Activated CD4-positive, alpha-beta T cell treated with anti-CD3 and anti-CD28 coated beads, Interleukin-2, Interleukin-6, amounts not matched to agents 100 ng/mL and 50 ng/mL, durations not matched to agents 16 hours and 8 hours (primary cell): Measurements from ENCODE around the gene NLRP11.
"Not testable (repeated sequence)": the region's sequence is repeated elsewhere in the genome, so short reads cannot be mapped to it uniquely, and the experiment has no call there.

Experiments used
- DNase-seq: peaks from one replicate; pipeline ENCODE4 v3.0.0-alpha.2; 2020

The NLRP11 gene

GRCh38 chr19:55777528-55777927, 54.3 kb downstream of the NLRP11 start:
- DNase-seq = no peak

DNA sequence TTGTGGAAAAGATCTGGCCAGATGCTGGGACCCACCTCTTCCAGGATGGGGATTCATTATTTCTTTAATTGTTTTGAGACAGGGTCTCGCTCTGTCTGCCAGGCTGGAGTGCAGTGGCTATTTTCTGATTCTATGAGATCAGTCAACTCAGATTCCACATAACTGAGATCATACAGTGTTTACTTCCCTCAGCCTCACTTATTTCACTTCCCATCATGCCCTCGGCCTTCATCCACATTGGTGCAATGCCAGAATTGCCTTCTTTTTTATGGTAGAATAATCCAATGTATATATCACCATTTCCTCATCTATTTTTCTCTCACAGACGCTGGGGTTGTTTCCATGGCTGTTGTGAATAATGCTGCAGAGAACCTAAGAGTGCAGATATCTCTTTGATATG, 62.2 kb downstream of the NLRP11 start:
- DNase-seq = not testable (repeated sequence)

DNA sequence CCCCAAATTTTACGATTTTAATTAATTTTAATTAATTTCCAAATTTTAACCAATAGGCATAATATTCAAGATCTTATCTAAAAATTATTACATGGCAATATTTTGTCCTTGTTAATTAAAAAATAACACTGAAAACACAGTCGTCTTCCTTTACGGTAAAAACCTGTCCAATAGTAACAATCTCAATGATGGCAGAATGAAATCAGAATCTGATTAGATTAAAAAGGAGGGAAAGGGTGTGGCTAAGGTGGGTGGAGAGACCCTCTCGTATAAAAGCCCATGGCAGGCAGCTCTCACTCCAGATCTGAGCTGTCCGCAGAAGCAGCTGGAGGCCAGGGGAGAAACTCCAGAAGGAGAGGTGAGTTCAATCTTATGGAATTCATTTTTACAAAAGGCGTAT, 63.0 kb downstream of the NLRP11 start, which contains the start of gene RFPL4AL1:
RFPL4AL1 (plus strand) TSS at position 301 of the 400 bp plus-strand sequence. CDS start 2,687 bp downstream, outside the sequence.
- DNase-seq = not testable (repeated sequence)

DNA sequence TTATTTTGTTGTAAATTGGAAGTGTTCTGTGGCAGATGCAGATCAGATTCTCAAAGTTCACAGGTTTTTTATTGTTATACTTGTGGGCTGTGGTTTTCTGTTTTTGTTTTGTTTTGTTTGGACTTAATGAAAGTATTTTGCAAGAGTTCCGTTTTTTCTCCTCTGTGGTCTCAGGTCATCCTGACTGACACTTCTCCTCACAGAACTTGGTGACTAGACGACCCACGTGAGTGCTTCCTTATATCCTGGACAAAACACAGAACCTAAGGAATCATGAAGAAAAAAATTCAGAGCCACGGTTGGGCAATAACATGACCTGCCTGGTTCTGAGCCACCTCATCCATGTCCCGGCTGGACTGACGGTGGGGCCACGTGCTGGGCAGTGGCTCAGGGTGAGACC, 65.3 kb downstream of the NLRP11 start:
- no peak for DNase-seq

- not testable (repeated sequence) for DNase-seq
Observed at GRCh38 chr19:55758797-55759196, 73.0 kb downstream of the NLRP11 start, which contains the start of gene RFPL4A. Gene RFPL4A, plus strand, starts transcription at chr19:55759097. Its CDS starts 2,704 bp downstream, at chr19:55761801.

GRCh38 chr19:55756808-55757207, 75.0 kb downstream of the NLRP11 start:
- not testable (repeated sequence) for DNase-seq

DNA sequence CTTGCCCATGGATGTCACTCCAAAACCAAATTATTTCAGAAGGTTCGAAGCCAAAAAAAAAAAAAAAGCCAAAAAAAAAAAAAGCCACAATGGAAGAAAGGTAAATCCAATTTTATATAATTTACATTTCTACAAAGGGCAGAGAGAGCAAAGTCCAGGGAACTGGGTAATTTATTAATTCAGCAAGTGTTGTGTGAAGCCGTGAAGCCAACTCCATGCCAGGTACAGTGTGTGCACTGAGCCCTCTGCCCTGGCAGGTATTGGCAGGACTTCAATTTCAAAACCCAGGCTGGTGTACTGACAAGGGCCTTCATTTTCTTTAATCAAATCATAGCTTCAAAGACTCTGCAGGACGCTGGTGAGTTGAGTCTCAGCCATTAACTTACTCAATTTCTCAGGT, 78.4 kb downstream of the NLRP11 start:
- no peak for DNase-seq

GRCh38 chr19:55750715-55751114, 81.1 kb downstream of the NLRP11 start:
- no peak for DNase-seq

DNA sequence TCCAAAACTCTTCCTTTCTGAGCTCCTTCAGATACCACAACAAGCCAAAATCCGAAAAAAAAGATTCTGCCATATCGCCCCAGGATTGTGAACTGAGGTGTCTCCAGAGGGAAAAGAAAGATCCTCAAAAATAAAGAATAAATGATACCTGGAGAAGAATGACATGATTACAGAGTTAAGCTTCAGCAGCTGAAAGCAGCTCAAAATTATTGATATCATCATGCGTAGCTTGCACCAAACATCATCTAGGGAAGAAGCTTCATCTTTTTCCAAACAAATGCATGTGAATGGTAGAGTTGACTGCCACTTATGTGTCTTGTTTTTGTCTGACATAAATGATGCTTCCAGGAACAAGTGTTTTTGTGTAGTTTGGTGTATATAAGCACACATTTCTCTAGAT, 93.5 kb downstream of the NLRP11 start, which contains the start of gene NLRP9:
NLRP9 (minus strand) TSS at position 101 of the 400 bp plus-strand sequence; CDS start at position 73, 28 bp downstream.
- no peak for DNase-seq
